HG03095 (cell line): Measurements from ENCODE around the gene DOK6.
"Not testable (repeated sequence)": the region's sequence is repeated elsewhere in the genome, so short reads cannot be mapped to it uniquely, and the experiment has no call there.

Experiments used
- ATAC-seq: cut with Tn5 transposase; IDR thresholded peaks from one replicate; pipeline ENCODE4 v1.9.1; 2021; ENCODE audit warnings: moderate library complexity; ENCODE audit not compliant: unreplicated experiment

DOK6 gene

DNA sequence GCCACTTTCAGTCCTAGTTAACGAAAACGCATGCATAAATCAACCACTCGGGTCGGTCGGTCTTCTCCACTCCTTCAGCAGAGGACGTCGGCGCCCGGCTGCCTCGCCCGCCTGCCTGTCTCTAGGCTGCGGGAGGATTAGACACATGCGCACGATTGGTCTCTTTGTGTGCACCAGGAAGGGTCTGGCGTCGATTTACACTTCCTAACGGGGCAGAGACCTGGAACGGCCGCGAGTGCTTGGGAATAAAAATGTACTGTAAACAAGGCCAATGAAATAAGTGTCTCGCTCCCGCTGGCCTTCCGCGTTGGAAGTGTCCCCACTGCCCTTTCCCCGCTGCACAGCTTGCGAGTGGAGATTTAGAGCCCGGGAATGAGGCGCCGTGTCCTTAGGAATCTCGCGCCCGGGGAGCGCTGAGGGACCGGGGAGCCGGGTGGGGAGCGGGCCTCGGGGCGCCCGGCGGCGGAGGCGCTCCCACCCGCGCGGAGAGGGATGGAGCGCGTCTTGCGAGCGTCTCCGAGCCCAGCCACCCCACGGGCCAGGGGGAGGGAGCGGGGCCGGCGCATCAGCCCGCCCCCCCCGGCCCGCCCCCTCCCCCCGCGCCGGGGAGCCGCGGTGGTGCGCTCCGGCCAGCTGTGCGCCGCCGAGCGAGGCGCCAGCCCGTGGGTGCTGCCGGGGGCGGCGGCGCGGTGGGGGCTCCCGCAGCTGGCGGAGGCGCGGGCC lies at the start of gene DOK6:
TSS of gene DOK6 (plus strand) at position 636 of the 723 bp plus-strand sequence.
- no peak for ATAC-seq

DNA sequence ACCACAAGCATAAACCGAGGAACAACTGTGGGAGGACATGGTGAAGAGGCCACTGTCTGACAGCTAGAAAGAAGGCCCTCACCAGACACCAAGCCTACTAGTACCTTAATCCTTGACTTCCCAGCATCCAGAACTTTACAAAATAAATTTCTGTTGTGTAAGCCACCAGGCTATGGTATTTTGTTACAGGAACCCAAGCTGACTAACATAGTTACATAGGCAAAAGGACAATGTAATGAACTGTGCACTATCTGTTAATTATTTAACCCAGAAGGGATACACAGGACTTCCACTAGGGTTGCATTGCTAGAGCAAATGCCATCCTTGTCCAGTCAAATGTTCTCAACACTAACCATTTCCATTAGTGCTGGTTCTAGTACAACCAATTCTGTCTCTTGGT lies 47.7 kb upstream of the DOK6 start:
- ATAC-seq, result no peak

DNA sequence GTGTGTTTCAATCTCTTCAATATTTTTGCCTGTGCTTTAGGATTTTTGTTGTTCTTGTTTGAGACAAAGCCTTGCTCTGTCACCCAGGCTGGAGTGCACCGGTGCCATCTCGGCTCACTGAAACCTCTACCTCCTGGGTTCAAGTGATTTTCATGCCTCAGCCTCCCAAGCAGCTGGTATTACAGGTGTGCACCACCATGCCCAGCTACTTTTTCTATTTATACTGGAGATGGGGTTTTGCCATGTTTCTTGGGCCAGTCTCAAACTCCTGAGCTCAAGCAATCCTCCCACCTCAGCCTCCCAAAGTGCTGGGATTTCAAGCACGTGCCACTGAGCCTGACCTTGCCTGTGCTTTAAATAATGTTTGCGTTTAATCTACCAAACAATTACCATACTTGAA lies 43.1 kb upstream of the DOK6 start:
- no peak for ATAC-seq

GRCh38 chr18:69358212-69358895 lies 42.3 kb upstream of the DOK6 start:
- ATAC-seq, result no peak

DNA sequence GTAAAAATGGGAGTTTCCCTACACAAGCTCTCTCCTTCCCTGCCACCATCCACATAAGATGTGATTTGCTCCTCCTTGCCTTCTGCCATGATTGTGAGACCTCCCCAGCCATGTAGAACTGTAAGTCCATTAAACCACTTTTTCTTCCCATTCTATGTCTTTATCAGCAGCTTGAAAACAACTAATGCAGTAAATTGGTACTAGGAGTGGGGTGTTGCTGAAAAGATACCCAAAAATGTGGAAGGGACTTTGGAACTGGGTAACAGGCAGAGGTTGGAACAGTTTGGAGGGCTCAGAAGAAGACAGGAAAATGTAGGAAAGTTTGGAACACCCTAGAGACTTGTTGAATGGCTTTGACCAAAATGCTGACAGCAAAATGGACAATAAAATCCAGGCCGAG lies 40.9 kb upstream of the DOK6 start:
- ATAC-seq, result not testable (repeated sequence)

DNA sequence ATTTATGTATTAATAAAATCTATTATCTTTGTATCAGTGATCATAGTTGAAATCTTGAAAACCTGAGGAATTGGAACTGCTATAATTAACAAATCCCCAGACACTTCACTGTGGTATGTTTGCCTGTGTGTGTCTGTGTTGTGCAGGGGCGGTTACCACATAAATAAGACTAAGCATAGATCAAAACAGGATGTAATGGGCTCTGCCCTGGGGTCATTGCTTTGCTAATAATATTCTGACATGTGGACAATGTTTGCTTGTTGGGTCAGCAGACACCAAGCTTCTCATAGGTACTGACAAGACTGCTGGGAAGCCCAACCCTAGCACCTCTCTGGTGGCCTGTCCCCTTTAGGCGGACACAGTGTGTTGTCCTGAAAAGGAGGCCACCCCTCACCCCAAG lies 35.8 kb upstream of the DOK6 start:
- no peak for ATAC-seq

- no peak for ATAC-seq
Measured at GRCh38 chr18:69365658-69366057, 35.0 kb upstream of the DOK6 start.

GRCh38 chr18:69367104-69367503 lies 33.6 kb upstream of the DOK6 start:
- no peak for ATAC-seq

DNA sequence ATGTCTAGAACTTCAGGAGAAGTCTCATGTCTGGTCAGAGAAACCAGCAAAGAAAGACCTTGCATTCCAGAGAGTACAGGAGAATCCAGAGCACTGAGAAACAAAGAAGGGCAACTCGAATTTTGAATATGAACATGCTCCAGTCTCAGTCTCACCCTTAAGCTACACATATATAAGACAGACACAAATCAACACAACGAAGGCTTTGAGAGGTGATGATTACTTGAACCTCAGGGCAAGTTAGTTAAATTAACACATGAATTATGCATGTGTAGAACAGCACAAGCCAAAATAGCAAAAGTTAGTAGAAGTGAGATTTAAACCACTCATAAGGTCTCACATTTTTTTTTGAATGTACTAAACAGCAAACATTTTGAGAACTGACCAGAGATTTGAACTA lies 29.0 kb upstream of the DOK6 start:
- no peak for ATAC-seq

GRCh38 chr18:69380324-69380723 lies 20.4 kb upstream of the DOK6 start:
- no peak for ATAC-seq

DNA sequence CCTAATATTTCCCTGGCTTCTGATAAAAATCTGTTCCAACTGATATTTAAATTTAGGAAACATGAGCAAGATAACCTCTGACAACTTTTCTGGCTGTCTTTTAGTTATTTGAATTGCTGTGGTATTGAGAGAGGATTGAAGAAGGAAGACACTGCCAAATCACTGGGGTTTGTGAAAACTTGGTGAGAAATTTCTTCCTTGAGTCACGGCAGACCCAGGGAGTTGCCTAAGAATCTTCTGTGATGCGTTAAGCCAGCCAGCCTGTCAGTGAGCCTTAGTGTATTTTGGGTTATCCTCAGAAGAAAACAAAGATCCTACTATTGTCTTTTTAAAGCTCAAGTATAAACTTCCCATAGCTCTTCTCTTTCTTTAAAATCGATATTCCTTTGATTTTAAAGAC lies 17.5 kb upstream of the DOK6 start:
- no peak for ATAC-seq

DNA sequence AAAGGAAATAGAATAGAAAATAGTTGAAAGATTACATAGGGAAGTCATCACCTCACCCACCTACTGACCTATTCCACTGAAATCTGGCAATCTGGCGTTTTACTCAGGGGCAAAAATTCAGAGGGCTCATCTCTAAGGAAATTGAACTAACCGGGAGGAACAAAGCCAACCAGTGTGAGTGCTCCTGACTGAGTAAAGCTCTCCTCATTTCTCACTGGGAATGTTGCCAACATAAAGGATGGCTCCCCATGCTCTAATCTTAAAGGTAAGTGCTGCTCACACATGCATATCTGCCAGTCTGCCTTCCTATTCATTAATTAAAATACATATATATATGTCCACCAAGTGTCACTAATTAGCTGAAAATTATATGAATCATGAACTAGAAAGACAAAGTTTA lies 13.5 kb upstream of the DOK6 start:
- ATAC-seq, result no peak

DNA sequence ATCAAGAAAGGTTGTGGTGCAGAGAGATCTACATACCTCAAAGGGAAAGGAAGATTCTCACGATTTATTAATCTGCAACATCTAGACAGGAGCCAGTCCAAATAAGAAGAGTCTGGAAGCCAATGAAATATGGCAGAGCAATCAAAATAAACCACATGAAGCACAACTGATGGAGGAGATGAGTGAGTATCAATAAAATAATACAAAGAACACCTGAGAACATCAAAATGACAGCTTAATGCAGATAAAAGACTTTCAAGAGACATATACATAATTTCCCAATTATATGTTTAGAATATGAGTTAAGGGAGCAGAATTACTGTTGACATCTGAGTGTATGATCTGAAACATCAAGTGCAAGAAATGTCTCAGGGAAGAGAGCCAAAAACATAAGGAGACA lies 12.5 kb upstream of the DOK6 start:
- ATAC-seq, result no peak

- no peak for ATAC-seq
Measured at GRCh38 chr18:69397096-69397495, 3.6 kb upstream of the DOK6 start.

DNA sequence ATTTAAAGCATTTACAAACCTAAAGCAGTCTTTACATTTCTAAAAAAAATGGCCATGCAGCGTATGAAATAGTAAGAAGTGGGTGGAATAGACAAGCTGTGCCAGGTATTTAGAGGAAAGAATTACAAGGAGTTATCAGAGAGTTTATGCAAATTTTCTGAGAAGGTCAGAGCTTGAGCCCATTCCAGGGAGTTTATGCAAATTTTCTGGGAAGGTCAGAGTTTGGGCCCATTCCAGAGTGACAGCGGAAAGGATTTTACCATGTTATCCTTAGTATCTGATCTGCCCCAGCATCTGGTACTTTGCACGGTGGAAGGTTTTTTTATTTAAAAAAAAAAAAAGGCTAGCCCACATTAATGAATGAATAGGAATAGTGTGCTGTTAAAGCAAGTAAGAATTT lies 1.4 kb upstream of the DOK6 start:
- ATAC-seq, result no peak

DNA sequence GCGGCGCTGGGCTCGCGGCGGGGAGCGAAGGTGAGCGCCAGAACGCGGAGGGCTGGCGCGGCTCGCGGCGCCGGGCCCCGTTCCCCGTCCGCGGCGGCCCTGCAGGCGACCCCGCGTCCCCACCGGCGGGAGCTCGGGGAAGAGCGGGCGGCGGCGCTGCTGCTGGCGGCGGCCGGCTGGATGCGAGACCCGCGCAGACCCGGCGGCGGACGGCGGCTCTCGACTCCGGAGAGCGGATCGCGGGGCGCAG lies 213 bp downstream of the DOK6 start:
- ATAC-seq, result no peak

- ATAC-seq, result no peak
Measured at GRCh38 chr18:69401226-69401971, 711 bp downstream of the DOK6 start.

GRCh38 chr18:69401972-69402532 lies 1.4 kb downstream of the DOK6 start:
- ATAC-seq, result no peak

GRCh38 chr18:69402533-69402989 lies 1.9 kb downstream of the DOK6 start:
- no peak for ATAC-seq

DNA sequence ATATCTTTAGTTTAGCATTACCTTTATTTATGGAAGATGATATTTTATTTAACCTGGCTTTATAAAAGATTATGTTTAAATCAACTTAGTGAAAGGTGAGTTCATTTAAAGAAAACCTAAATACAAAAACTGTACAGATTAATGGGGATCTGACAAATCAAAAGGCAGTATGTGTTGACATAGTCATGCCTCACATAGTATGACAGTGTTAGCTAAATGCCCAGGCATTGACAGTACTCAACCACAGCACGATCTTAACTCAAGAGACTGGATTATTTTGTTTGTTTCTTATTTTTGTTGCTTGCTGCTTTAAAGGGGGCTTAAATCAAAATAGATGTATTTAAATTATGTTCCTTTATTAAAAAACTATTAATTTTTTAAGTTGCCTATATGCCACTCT lies 7.8 kb downstream of the DOK6 start:
- ATAC-seq, result no peak

GRCh38 chr18:69411199-69411598 lies 10.5 kb downstream of the DOK6 start:
- no peak for ATAC-seq

DNA sequence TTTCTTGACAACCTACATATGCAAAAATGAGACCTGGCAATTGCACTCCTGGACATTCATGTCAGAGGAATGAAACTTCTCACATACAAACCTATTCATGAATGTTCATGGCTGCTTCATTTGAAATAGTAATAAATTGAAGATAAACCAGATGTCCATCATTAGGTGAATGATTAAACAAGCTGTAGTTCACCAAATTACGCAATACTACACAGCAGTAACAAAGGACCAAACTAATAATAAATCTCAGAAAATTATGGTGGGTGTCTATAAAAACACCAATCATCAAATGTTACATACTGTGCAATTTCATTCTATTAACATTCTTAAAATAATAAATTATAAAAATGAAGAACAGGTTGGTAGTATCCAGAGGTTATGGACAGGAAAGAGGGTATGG lies 13.5 kb downstream of the DOK6 start:
- no peak for ATAC-seq
